ENCODE data around the gene SKIDA1.

The SKIDA1 gene

DNA sequence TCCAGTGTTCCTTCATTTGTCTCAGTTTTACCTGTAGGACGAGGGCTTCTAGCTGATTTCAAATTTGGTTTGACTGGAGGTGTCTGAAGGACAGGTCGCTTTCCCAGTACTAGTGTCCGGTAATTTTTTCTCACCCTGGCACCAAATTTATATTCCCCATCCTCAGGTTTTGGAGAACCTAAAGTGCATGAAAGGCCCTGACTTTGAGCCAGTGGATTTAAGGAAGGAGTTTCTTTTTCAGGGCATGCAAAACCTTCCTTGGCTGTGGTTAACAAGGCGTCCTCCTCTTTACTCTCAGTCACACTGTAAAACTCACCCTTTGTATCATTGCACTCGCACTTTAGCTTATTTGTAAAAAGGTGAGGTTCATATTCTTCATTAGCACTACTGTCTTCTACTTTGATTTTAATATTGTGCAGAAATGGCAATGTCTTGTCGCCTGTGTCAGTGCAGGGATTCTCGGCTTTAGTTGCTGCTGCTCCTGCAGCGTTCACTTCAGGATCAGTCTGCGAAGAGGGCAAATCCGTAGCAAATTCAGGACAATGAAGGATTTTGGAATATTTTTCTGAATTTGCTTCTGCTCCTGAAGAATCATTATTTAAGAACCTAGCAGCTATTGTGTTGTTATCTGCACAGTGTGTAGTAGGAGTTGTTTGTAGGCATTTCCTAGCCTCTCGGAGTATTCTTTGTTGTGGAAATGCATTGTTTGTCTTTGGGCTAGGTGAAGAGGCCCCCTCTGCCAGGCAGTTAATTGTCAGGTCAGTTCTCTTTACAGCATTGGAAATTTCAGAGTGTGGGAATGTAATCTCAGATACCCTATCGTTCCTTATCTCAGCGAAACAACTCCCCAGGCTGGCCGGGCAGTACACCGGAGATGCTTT, 9.9 kb downstream of the SKIDA1 start:
- Histone ChIP-seq H2AFZ (ENCODE audit: low read length) (no peak overlapping the region), H3K27me3 (ENCODE audit: insufficient read depth, low read length) (peaks cover 7% of the 10 kb centered on the region), H3K36me3 (ENCODE audit: insufficient read depth, low read length) (no peaks in the 10 kb centered on the region), H3K79me2 (ENCODE audit: insufficient read depth, low read length) (no peaks in the 10 kb centered on the region), H3K4me2 (ENCODE audit: low read length) (no peak overlapping the region), H3K27ac (ENCODE audit: low read depth, low read length, poor library complexity, severe bottlenecking) (no peak overlapping the region), H4K20me1 (ENCODE audit: insufficient read depth, low read length) (no peaks in the 10 kb centered on the region), H3K9ac (ENCODE audit: low read length) (no peak overlapping the region), H3K9me3 (ENCODE audit: low read length) (no peaks in the 10 kb centered on the region), H3K4me3 (ENCODE audit: low read depth, low read length, poor library complexity, severe bottlenecking) (no peak overlapping the region), H3K9me2 (ENCODE audit: low read depth, low read length) (no peaks in the 10 kb centered on the region), H3F3A (ENCODE audit: insufficient read depth, low read length) (no peaks in the 10 kb centered on the region), H3K4me1 (ENCODE audit: insufficient read depth, low read length, severe bottlenecking) (peaks cover 36% of the 10 kb centered on the region)
- TF ChIP-seq, protein P1, sequence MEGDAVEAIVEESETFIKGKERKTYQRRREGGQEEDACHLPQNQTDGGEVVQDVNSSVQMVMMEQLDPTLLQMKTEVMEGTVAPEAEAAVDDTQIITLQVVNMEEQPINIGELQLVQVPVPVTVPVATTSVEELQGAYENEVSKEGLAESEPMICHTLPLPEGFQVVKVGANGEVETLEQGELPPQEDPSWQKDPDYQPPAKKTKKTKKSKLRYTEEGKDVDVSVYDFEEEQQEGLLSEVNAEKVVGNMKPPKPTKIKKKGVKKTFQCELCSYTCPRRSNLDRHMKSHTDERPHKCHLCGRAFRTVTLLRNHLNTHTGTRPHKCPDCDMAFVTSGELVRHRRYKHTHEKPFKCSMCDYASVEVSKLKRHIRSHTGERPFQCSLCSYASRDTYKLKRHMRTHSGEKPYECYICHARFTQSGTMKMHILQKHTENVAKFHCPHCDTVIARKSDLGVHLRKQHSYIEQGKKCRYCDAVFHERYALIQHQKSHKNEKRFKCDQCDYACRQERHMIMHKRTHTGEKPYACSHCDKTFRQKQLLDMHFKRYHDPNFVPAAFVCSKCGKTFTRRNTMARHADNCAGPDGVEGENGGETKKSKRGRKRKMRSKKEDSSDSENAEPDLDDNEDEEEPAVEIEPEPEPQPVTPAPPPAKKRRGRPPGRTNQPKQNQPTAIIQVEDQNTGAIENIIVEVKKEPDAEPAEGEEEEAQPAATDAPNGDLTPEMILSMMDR (IDR thresholded peaks at IDR 0.05; ENCODE audit: low read length) = no peak
- TF ChIP-seq EZH2 (IDR thresholded peaks at IDR 0.05; ENCODE audit: borderline replicate concordance, low read length) = no peak

DNA sequence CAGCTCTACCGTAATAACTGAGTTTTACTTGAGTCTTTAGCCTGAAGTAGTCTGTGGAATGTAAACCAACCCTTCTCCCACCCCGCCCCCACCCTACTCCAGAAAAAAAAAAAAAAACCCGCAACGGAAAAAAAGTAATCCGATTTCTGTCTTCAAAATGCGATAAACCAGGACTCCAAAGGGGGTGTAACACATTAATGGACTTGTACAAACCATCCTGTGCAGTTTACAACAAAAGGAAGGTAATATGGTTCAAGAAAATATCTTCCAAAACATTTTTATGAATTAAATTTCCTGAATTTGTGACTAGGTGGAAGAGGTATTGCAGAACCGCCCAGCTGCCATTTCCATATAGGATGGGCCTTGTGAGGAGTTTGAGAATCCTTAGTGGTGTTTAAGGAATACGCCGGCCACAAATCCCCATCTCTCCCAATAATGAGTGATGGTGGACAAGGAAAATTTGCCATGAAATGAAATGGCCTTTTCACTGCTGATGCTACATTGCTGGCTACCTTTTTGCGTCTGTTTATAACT, 10.6 kb downstream of the SKIDA1 start:
- TF ChIP-seq, protein P1 (IDR thresholded peaks at IDR 0.05; ENCODE audit: low read length) = no peak
- TF ChIP-seq EZH2 (IDR thresholded peaks at IDR 0.05; ENCODE audit: borderline replicate concordance, low read length) = no peak
- Histone ChIP-seq H2AFZ (ENCODE audit: low read length) (no peak overlapping the region), H4K20me1 (ENCODE audit: insufficient read depth, low read length) (no peaks in the 10 kb centered on the region), H3K9me3 (ENCODE audit: low read length) (no peaks in the 10 kb centered on the region), H3K79me2 (ENCODE audit: insufficient read depth, low read length) (no peaks in the 10 kb centered on the region), H3K4me1 (ENCODE audit: insufficient read depth, low read length, severe bottlenecking) (peaks cover 32% of the 10 kb centered on the region), H3K27me3 (ENCODE audit: insufficient read depth, low read length) (peaks cover 7% of the 10 kb centered on the region), H3K9ac (ENCODE audit: low read length) (no peak overlapping the region), H3F3A (ENCODE audit: insufficient read depth, low read length) (no peaks in the 10 kb centered on the region), H3K4me3 (ENCODE audit: low read depth, low read length, poor library complexity, severe bottlenecking) (no peak overlapping the region), H3K9me2 (ENCODE audit: low read depth, low read length) (no peaks in the 10 kb centered on the region), H3K27ac (ENCODE audit: low read depth, low read length, poor library complexity, severe bottlenecking) (no peak overlapping the region), H3K36me3 (ENCODE audit: insufficient read depth, low read length) (no peaks in the 10 kb centered on the region), H3K4me2 (ENCODE audit: low read length) (no peak overlapping the region)

DNA sequence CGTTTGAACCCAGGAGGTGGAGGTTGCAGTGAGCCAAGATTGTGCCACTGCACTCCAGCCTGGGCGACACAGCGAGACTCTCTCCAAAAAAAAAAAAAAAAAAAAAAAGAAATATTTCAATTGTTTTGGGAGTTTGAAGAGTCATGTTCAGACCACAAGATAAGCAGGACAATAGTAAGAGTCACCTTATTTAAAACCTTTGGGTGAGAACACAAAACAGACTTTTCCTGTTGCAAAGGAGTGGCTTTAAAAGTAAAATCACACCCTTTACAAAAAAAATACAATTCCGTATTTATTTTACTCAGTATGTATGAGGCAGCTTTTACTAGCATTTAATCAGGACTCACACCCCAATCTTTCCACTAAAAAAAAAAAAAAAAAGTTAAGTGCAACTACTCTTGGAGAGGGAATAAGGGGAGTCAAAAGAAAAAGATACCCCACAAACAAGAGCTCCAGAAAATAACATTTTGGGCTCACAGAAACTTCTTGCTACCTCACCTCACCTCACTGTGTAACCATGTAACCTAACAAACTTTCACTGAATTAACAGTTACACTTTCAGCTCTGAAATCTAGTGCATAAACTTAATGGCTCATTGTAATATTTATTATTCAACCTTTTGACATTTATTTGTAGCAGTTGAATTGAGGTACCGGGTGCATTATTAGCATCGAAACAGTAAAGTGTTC, 11.2 kb downstream of the SKIDA1 start:
- Histone ChIP-seq H3K4me3 (ENCODE audit: low read depth, low read length, poor library complexity, severe bottlenecking) (no peak overlapping the region), H3K9ac (ENCODE audit: low read length) (no peak overlapping the region), H2AFZ (ENCODE audit: low read length) (no peak overlapping the region), H3K79me2 (ENCODE audit: insufficient read depth, low read length) (no peaks in the 10 kb centered on the region), H3K9me3 (ENCODE audit: low read length) (no peaks in the 10 kb centered on the region), H3K27ac (ENCODE audit: low read depth, low read length, poor library complexity, severe bottlenecking) (no peak overlapping the region), H3K36me3 (ENCODE audit: insufficient read depth, low read length) (no peaks in the 10 kb centered on the region), H3K4me1 (ENCODE audit: insufficient read depth, low read length, severe bottlenecking) (peaks cover 26% of the 10 kb centered on the region), H3F3A (ENCODE audit: insufficient read depth, low read length) (no peaks in the 10 kb centered on the region), H4K20me1 (ENCODE audit: insufficient read depth, low read length) (no peaks in the 10 kb centered on the region), H3K4me2 (ENCODE audit: low read length) (no peak overlapping the region), H3K27me3 (ENCODE audit: insufficient read depth, low read length) (peaks cover 7% of the 10 kb centered on the region), H3K9me2 (ENCODE audit: low read depth, low read length) (no peaks in the 10 kb centered on the region)
- TF ChIP-seq EZH2 (IDR thresholded peaks at IDR 0.05; ENCODE audit: borderline replicate concordance, low read length) = no peak
- TF ChIP-seq, protein P1 (IDR thresholded peaks at IDR 0.05; ENCODE audit: low read length) = no peak
